ENCODE data around the gene UNC5C.

Gene UNC5C

DNA sequence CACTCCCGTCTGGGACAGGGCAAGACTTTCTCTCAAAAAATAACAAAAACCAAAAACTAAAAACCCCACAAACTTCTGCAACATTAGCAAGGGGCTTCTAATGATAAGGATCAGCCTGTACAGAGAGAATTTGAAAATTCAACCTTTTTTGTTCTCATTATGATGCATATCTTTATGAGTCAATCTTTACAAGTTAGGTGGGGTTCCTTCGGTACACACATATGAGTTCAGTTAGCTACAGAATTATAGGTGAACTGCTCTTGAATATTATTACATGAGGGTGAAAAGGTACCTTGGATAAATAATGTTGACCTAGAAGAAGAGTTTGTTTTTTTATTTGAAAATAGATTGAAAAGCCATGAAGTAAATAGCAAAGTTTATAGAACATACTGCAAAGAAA, 252.7 kb downstream of the UNC5C start:
- TF ChIP-seq, protein P1, sequence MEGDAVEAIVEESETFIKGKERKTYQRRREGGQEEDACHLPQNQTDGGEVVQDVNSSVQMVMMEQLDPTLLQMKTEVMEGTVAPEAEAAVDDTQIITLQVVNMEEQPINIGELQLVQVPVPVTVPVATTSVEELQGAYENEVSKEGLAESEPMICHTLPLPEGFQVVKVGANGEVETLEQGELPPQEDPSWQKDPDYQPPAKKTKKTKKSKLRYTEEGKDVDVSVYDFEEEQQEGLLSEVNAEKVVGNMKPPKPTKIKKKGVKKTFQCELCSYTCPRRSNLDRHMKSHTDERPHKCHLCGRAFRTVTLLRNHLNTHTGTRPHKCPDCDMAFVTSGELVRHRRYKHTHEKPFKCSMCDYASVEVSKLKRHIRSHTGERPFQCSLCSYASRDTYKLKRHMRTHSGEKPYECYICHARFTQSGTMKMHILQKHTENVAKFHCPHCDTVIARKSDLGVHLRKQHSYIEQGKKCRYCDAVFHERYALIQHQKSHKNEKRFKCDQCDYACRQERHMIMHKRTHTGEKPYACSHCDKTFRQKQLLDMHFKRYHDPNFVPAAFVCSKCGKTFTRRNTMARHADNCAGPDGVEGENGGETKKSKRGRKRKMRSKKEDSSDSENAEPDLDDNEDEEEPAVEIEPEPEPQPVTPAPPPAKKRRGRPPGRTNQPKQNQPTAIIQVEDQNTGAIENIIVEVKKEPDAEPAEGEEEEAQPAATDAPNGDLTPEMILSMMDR (IDR thresholded peaks at IDR 0.05; ENCODE audit: low read depth, low read length): no peak
- no peak overlapping the region for H3K4me3 ChIP-seq (ENCODE audit: low read depth, low read length)

DNA sequence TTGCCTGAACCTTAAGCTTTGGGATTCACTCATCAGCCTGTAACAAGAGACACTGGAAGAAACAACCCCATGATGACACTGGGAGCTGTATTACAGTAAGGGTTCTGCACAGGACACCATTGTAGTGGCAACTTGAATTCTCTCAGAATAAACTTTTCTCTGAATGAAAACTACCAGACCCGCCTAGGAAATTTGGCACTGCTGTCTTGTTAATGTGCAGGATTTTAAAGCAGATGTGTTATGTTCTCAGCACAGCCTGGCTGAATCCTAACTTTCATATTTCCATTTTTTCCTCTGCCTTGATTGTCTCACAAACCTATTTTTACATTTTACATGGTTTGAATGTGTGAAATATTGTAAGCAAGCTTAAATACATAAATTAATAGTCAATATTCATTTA, 253.6 kb downstream of the UNC5C start:
- TF ChIP-seq, protein P1 (IDR thresholded peaks at IDR 0.05; ENCODE audit: low read depth, low read length): no peak
- no peak overlapping the region for H3K4me3 ChIP-seq (ENCODE audit: low read depth, low read length)

DNA sequence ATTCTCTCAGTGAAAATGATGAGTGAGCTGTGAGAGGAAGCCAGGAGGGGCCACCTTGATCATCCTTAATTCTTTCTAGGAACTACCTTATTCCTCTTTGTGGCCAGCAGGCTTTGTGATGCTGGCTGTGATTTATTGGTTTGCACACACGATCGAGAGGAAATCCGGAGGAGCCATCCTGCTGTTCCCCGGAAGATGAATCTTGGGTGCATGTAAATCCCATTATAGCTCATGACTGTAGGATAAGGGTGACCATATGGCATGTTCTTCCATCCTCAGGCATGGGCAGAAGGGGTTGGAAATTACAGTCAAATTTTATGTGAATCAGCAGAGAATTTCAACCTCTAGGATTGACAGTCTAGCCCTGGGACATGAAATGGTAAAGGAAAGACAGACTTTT, 254.5 kb downstream of the UNC5C start:
- H3K4me3 ChIP-seq (ENCODE audit: low read depth, low read length): no peak overlapping the region
- TF ChIP-seq, protein P1 (IDR thresholded peaks at IDR 0.05; ENCODE audit: low read depth, low read length): no peak

DNA sequence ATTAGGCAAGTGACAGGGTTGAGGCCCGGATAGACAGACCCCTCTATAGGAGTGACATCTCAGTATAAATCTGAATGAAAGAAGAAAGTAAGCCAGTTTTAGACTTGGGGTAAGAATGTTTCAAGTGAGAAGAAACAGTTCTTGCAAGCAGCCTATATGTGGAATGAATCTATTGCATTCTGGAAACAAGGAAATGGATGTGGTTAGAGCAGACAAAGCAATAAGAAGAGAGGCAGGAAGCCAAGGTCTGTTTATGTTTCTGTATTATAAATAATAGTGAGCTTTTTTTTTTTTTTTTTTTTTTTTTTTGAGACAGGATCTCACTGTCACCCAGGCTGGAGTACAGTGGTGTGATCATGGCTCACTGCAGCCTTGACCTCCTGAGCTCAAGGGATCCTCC, 255.8 kb downstream of the UNC5C start:
- TF ChIP-seq, protein P1 (IDR thresholded peaks at IDR 0.05; ENCODE audit: low read depth, low read length): no peak
- H3K4me3 ChIP-seq (ENCODE audit: low read depth, low read length): no peak overlapping the region

DNA sequence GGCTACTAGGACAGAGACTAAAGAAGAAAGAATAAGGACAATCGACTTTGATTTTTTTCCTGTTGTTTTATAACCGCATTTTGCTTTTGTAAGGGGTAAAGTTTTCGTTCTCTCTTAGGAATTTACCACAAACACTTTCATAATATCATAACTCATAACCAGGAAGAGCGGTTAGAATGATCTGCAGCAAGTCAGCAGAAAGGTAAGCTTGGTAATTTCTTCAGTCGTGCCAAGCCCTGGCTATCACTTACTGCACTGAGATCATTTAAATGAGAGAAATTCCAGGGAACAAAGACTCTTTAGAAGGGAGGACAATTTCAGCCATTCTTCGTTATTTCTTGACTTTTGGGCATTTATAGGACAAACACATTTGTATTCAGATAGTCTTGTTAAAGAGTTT, 258.1 kb downstream of the UNC5C start:
- TF ChIP-seq, protein P1 (IDR thresholded peaks at IDR 0.05; ENCODE audit: low read depth, low read length): no peak
- no peak overlapping the region for H3K4me3 ChIP-seq (ENCODE audit: low read depth, low read length)

DNA sequence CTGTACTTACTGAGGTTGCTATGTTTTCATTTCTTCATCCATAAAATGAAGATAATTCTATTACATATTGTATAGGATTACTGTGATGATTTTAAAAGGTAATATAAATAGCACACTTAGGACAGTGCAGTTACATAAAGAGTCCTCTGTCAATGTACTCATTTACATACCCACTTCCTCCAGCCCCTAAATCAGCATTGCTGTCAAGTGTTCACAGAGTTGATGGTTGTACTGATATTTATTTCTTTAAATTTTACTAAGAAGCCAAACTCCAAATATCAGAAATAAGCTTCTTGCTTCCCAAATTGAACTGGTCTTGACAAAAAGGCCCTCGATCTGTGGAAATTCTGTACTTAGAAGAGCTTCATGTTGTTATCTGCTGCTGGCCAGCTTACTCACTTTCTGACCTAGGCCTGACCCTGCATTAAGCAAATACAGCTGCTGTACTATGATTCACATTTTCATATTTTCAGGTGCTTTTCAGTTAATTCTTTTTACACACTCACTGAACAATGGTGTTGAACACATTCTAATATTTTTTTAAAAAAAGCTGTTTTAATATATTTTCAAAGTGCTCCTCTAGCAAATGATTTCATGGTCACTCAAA, 259.6 kb downstream of the UNC5C start:
- H3K4me3 ChIP-seq (ENCODE audit: low read depth, low read length): no peak overlapping the region
- TF ChIP-seq, protein P1 (IDR thresholded peaks at IDR 0.05; ENCODE audit: low read depth, low read length): no peak

DNA sequence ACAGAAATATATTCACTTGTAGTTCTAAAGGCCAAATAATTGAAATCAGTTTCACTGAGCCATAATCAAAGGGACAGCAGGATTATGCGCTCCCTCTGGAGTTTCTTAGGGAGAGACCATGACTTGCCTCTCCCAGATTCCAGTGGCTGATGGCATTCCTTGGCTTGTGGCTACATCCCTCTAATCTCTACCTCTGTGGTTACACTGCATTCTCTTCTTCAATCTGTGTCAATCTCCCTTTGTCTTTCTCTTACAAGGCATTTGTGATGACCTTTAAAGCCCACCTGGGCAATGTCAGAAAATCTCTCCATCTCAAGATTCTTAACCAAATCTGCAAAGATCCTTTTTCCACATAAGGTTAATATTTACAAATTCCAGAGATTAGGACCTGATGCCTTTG, 260.2 kb downstream of the UNC5C start:
- H3K4me3 ChIP-seq (ENCODE audit: low read depth, low read length): no peak overlapping the region
- TF ChIP-seq, protein P1 (IDR thresholded peaks at IDR 0.05; ENCODE audit: low read depth, low read length): no peak
